ENCODE data around the gene C6orf89.

GRCh38 chr6:36927691-36928546 is 42.2 kb downstream of the C6orf89 start:
- TF ChIP-seq CEBPB (IDR thresholded peaks at IDR 0.05) = no peak
- TF ChIP-seq KDM1A (IDR thresholded peaks at IDR 0.05; ENCODE audit: low read depth) = no peak
- no peak for TF ChIP-seq MAFK (IDR thresholded peaks at IDR 0.05; ENCODE audit: partially characterized antibody)
- TF ChIP-seq POLR2A (IDR thresholded peaks at IDR 0.05; ENCODE audit: low read length) = no peak
- TF ChIP-seq PBX3 (IDR thresholded peaks at IDR 0.05) = no peak
- TF ChIP-seq CTCF (IDR thresholded peaks at IDR 0.05) = no peak
- TF ChIP-seq HDAC2 (IDR thresholded peaks at IDR 0.05) = no peak
- TF ChIP-seq CHD2 (IDR thresholded peaks at IDR 0.05; ENCODE audit: low read length, partially characterized antibody) = no peak
- TF ChIP-seq POLR2AphosphoS2 (conservative IDR thresholded peaks at IDR 0.05; ENCODE audit: low read length) = no peak
